HepG2 (cell line): Measurements from ENCODE around the gene RARS1. TPM values are rescaled to one million over a fixed set of nuclear protein-coding genes. Genes with fewer than 3 reads are reported as not detected.

Experiments
- AHR ChIP-seq: IDR thresholded peaks from 2 replicates; pipeline ENCODE4 v1.6.1; 2018; ENCODE audit warnings: missing genetic modification reagents, missing compliant biosample characterization
- CENPX ChIP-seq: sonication (generic); formaldehyde crosslinking; IDR thresholded peaks from 2 replicates; pipeline ENCODE4 v1.9.0; 2021; ENCODE audit warnings: mild to moderate bottlenecking, missing genetic modification reagents, moderate library complexity
- ERF ChIP-seq: IDR thresholded peaks from 2 replicates; pipeline ENCODE4 v1.6.1; 2018; ENCODE audit warnings: missing biosample characterization, missing genetic modification reagents
- HOXD1 ChIP-seq: sonication (generic); formaldehyde crosslinking; IDR thresholded peaks from 2 replicates; pipeline ENCODE4 v1.5.0; 2020; ENCODE audit warnings: missing genetic modification reagents
- MTF2 ChIP-seq: sonication (generic); formaldehyde crosslinking; IDR thresholded peaks from 2 replicates; pipeline ENCODE4 v1.5.0; 2020; ENCODE audit warnings: missing genetic modification reagents, borderline replicate concordance
- PHF8 ChIP-seq: sonication (generic); formaldehyde crosslinking; IDR thresholded peaks from 2 replicates; pipeline ENCODE4 v1.5.0; 2020; ENCODE audit warnings: missing genetic modification reagents
- RAD51 ChIP-seq: fragments of 450-650 bp; IDR thresholded peaks from 2 replicates; pipeline ENCODE4 v1.6.1; 2016; ENCODE audit warnings: borderline replicate concordance
- SPEN ChIP-seq: sonication (generic); formaldehyde crosslinking; IDR thresholded peaks from 2 replicates; pipeline ENCODE4 v1.5.1; 2020; ENCODE audit warnings: low read depth, mild to moderate bottlenecking, missing genetic modification reagents
- ZFP90 ChIP-seq: sonication (generic); formaldehyde crosslinking; IDR thresholded peaks from 2 replicates; pipeline ENCODE4 v1.8.0; 2022; ENCODE audit warnings: missing genetic modification reagents, mild to moderate bottlenecking, inconsistent platforms, borderline replicate concordance
- ZFX ChIP-seq: sonication (generic); formaldehyde crosslinking; IDR thresholded peaks from 2 replicates; pipeline ENCODE4 v1.4.0; 2020; ENCODE audit warnings: mild to moderate bottlenecking, low read depth, missing genetic modification reagents, moderate library complexity
- ZFY ChIP-seq: sonication (generic); formaldehyde crosslinking; IDR thresholded peaks from 2 replicates; pipeline ENCODE4 v1.4.0; 2020; ENCODE audit warnings: missing genetic modification reagents
- ZNF136 ChIP-seq: sonication (generic); formaldehyde crosslinking; IDR thresholded peaks from 2 replicates; pipeline ENCODE4 v1.8.1; 2022; ENCODE audit warnings: low read depth, mild to moderate bottlenecking, moderate library complexity, missing genetic modification reagents
- ZNF616 ChIP-seq: sonication (generic); formaldehyde crosslinking; IDR thresholded peaks from 2 replicates; pipeline ENCODE4 v1.5.0; 2020; ENCODE audit warnings: low read depth, mild to moderate bottlenecking, missing genetic modification reagents
- ZNF674 ChIP-seq: sonication (generic); formaldehyde crosslinking; IDR thresholded peaks from 2 replicates; pipeline ENCODE4 v1.5.0; 2020; ENCODE audit warnings: low read depth, mild to moderate bottlenecking, missing genetic modification reagents
- ZNF7 ChIP-seq: IDR thresholded peaks from 2 replicates; pipeline ENCODE4 v1.6.1; 2016; ENCODE audit warnings: missing biosample characterization, missing genetic modification reagents
- ZNF75D ChIP-seq: sonication (generic); formaldehyde crosslinking; IDR thresholded peaks from 2 replicates; pipeline ENCODE4 v1.8.1; 2023; ENCODE audit warnings: missing genetic modification reagents, mild to moderate bottlenecking, borderline replicate concordance
- ZNF782 ChIP-seq: sonication (generic); formaldehyde crosslinking; IDR thresholded peaks from 2 replicates; pipeline ENCODE4 v1.4.0; 2020; ENCODE audit warnings: missing genetic modification reagents, mild to moderate bottlenecking, borderline replicate concordance
- polyA plus RNA-seq, 8 experiments: library from polyadenylated mRNA; depleted of rRNA in 3 of 8; stranded (reverse) in 7 of 8; unstranded in 1 of 8; fragments of >200 nt; fragmentation: Illumina TruSeq in 4 of 8; extraction: Trizol in 4 of 8; gene quantifications; 2 replicates each; pipeline versions ENCODE4 v1.2.1 to v1.2.3, GENCODE V29; 2011 to 2016; ENCODE audit warnings: low read depth in 4 of 8, missing spikeins in 1 of 8, mixed read lengths in 1 of 8; ENCODE audit not compliant: insufficient read depth in 1 of 8
- total RNA-seq, 5 experiments: library from RNA; depleted of rRNA; stranded (reverse); fragments of >200 nt; fragmentation: Illumina TruSeq; extraction: Trizol; gene quantifications; 2 replicates each; pipeline ENCODE4 v1.2.3, GENCODE V29; 2016; ENCODE audit warnings: low read depth in 1 of 5
- TF ChIP-seq, protein P1 (sequence below): sonication (generic); formaldehyde crosslinking; conservative IDR thresholded peaks from 2 replicates; pipeline ENCODE4 v1.8.0; 2022; ENCODE audit warnings: low read depth, missing genetic modification reagents
- TF ChIP-seq, protein P2 (sequence below): sonication (generic); formaldehyde crosslinking; IDR thresholded peaks from 2 replicates; pipeline ENCODE4 v1.9.0; 2022; ENCODE audit warnings: low read depth, missing genetic modification reagents
- TF ChIP-seq, protein P3 (sequence below): IDR thresholded peaks from 2 replicates; pipeline ENCODE4 v1.6.1; 2016; ENCODE audit warnings: control low read depth
- TF ChIP-seq, protein P4 (sequence below): IDR thresholded peaks from 2 replicates; pipeline ENCODE4 v1.6.1; 2016; ENCODE audit warnings: low read depth, borderline replicate concordance
- TF ChIP-seq, protein P5 (sequence below): sonication (generic); formaldehyde crosslinking; conservative IDR thresholded peaks from 2 replicates; pipeline ENCODE4 v1.5.0; 2020; ENCODE audit warnings: missing genetic modification reagents

Gene RARS1
- total and polyA plus RNA-seq, 2 of the 13 experiments (the other 11 are each of a cell fraction or from before 2014, with no cell fraction given): 54.6 to 170 TPM

DNA sequence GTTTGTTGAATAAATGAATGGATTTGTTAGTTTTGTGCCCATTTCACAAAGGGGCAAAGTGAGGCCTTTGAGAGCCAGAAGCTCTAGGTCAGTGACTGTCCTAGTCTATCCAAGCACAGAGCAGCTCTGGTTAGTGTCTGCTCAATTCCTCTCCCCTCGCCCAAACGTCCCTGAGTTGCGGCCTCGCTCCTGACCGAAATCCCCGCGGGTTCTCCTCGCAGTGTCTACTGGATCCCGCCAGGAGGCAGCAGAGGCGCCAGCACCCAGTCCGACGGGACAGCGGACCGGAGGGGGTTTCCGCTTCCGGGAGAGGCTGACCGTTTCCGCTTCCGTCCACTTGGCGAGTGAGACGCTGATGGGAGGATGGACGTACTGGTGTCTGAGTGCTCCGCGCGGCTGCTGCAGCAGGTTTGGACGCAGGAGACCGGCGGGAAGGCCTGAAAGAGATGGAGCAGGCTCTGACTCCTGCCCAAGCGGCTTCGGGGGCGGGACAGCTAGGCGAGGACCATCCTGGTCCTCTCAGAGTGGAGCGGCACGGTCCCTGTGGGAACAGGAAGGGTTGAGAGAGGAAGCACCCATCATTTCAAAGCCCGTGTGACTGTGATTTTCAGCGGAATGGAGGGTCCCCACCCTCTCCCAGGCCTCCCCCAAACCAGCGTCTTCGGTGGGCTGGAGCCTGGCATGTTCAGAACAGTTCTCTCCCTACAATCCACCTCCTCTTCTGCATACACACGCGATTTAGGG, at the start of gene RARS1 (continued):
- TF ChIP-seq, protein P1, sequence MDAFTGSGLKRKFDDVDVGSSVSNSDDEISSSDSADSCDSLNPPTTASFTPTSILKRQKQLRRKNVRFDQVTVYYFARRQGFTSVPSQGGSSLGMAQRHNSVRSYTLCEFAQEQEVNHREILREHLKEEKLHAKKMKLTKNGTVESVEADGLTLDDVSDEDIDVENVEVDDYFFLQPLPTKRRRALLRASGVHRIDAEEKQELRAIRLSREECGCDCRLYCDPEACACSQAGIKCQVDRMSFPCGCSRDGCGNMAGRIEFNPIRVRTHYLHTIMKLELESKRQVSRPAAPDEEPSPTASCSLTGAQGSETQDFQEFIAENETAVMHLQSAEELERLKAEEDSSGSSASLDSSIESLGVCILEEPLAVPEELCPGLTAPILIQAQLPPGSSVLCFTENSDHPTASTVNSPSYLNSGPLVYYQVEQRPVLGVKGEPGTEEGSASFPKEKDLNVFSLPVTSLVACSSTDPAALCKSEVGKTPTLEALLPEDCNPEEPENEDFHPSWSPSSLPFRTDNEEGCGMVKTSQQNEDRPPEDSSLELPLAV (CRISPR knock-in tag): no peak
- TF ChIP-seq RAD51 (no peak), ZFP90 (CRISPR knock-in tag) (peak; percentile 69; the same call in 1 of the 2 replicates), ZNF7 (no peak), ZNF75D (CRISPR knock-in tag) (no peak), ZNF674 (no peak), PHF8 (peak; percentile 98), ZNF616 (CRISPR knock-in tag) (no peak; the same call in 1 of the 2 replicates), CENPX (CRISPR knock-in tag) (no peak), ZFX (CRISPR knock-in tag) (peak; percentile 75), HOXD1 (peak; percentile 92), SPEN (peak; percentile 99), ERF (CRISPR knock-in tag) (peak; percentile 97), ZNF136 (0 out of 2 replicates have a peak, but pooled peaks have one; percentile 20), ZFY (CRISPR knock-in tag) (peak; percentile 82), MTF2 (CRISPR knock-in tag) (0 out of 2 replicates have a peak, but pooled peaks have one; percentile 77), AHR (no peak; the same call in 1 of the 2 replicates), ZNF782 (no peak)
- TF ChIP-seq, protein P2, sequence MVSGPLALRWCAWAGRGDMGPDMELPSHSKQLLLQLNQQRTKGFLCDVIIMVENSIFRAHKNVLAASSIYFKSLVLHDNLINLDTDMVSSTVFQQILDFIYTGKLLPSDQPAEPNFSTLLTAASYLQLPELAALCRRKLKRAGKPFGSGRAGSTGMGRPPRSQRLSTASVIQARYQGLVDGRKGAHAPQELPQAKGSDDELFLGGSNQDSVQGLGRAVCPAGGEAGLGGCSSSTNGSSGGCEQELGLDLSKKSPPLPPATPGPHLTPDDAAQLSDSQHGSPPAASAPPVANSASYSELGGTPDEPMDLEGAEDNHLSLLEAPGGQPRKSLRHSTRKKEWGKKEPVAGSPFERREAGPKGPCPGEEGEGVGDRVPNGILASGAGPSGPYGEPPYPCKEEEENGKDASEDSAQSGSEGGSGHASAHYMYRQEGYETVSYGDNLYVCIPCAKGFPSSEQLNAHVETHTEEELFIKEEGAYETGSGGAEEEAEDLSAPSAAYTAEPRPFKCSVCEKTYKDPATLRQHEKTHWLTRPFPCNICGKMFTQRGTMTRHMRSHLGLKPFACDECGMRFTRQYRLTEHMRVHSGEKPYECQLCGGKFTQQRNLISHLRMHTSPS (CRISPR knock-in tag): peak; percentile 39; the same call in 1 of the 2 replicates
- TF ChIP-seq, protein P3, sequence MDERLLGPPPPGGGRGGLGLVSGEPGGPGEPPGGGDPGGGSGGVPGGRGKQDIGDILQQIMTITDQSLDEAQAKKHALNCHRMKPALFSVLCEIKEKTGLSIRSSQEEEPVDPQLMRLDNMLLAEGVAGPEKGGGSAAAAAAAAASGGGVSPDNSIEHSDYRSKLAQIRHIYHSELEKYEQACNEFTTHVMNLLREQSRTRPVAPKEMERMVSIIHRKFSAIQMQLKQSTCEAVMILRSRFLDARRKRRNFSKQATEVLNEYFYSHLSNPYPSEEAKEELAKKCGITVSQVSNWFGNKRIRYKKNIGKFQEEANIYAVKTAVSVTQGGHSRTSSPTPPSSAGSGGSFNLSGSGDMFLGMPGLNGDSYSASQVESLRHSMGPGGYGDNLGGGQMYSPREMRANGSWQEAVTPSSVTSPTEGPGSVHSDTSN (CRISPR knock-in tag): no peak
- TF ChIP-seq, protein P4, sequence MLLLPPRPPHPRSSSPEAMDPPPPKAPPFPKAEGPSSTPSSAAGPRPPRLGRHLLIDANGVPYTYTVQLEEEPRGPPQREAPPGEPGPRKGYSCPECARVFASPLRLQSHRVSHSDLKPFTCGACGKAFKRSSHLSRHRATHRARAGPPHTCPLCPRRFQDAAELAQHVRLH: peak; percentile 47; the same call in 1 of the 2 replicates
- TF ChIP-seq, protein P5, sequence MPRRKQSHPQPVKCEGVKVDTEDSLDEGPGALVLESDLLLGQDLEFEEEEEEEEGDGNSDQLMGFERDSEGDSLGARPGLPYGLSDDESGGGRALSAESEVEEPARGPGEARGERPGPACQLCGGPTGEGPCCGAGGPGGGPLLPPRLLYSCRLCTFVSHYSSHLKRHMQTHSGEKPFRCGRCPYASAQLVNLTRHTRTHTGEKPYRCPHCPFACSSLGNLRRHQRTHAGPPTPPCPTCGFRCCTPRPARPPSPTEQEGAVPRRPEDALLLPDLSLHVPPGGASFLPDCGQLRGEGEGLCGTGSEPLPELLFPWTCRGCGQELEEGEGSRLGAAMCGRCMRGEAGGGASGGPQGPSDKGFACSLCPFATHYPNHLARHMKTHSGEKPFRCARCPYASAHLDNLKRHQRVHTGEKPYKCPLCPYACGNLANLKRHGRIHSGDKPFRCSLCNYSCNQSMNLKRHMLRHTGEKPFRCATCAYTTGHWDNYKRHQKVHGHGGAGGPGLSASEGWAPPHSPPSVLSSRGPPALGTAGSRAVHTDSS: no peak
